ENCODE results near the gene VPS13C. TPM values are rescaled to one million over a fixed set of nuclear protein-coding genes. Genes with fewer than 3 reads are reported as not detected.

VPS13C gene
- total and polyA plus RNA-seq, 8 donors, result 8.8 to 49.6 (median 27.9) TPM

GRCh38 chr15:61880084-61880483 lies 180.2 kb downstream of the VPS13C start:
- ATAC-seq, result peak in 2 of 4 donors; percentile 51 to 66
- H3K9me3 ChIP-seq, result no peaks in the 10 kb centered on the region
- no peak for TF ChIP-seq CTCF (IDR thresholded peaks at IDR 0.05)
- no peak overlapping the region for H3K27ac ChIP-seq
- intact Hi-C loops (cut with DNase I), result no loop called here
- 53 to 58% methylated on average over 5 of the region's 5 CpGs for WGBS, 2 donors
- H3K36me3 ChIP-seq, result peaks cover 0 to 3% (median 0%) of the 10 kb centered on the region in 3 donors
- peaks cover 0 to 4% (median 0%) of the 10 kb centered on the region in 3 donors for H3K4me1 ChIP-seq
- DNase-seq, result no peak
- no peak overlapping the region for H3K4me3 ChIP-seq
- no peaks in the 10 kb centered on the region for H3K27me3 ChIP-seq
- FAIRE-seq, result no peak

GRCh38 chr15:61879219-61879618 lies 181.0 kb downstream of the VPS13C start:
- WGBS, 2 donors, result 46 to 55% methylated on average over 3 of the region's 3 CpGs
- Histone ChIP-seq H3K4me1 (peaks cover 0 to 4% (median 0%) of the 10 kb centered on the region in 3 donors), H3K9me3 (no peaks in the 10 kb centered on the region), H3K27me3 (no peaks in the 10 kb centered on the region), H3K27ac (no peak overlapping the region), H3K36me3 (peaks cover 0 to 3% (median 0%) of the 10 kb centered on the region in 3 donors), H3K4me3 (no peak overlapping the region)
- DNase-seq (no peak), ATAC-seq (peak in 2 of 4 donors; percentile 44 to 69), FAIRE-seq (no peak)
- no peak for TF ChIP-seq CTCF (IDR thresholded peaks at IDR 0.05)
- intact Hi-C loops (cut with DNase I), result no loop called here

- intact Hi-C loops (cut with DNase I), result no loop called here
- 94 to 99% methylated on average over 1 of the region's 1 CpG for WGBS, 2 donors
- DNase-seq (no peak), FAIRE-seq (peak; percentile 88), ATAC-seq (peak; percentile 50 to 78 (median 73))
- no peaks in the 10 kb centered on the region for H3K9me3 ChIP-seq
- H3K4me1 ChIP-seq, result no peaks in the 10 kb centered on the region
- TF ChIP-seq CTCF (IDR thresholded peaks at IDR 0.05), result peak in 2 of 4 donors; percentile 30 to 34
- peaks cover 0 to 15% (median 0%) of the 10 kb centered on the region in 3 donors for H3K36me3 ChIP-seq
- H3K4me3 ChIP-seq, result no peak overlapping the region
- no peaks in the 10 kb centered on the region for H3K27me3 ChIP-seq
- H3K27ac ChIP-seq, result no peak overlapping the region
Observed at GRCh38 chr15:61871926-61872522, 188.2 kb downstream of the VPS13C start.

- WGBS, 2 donors, result 96 to 98% methylated on average over 3 of the region's 3 CpGs
- Histone ChIP-seq H3K27me3 (no peaks in the 10 kb centered on the region), H3K4me3 (no peak overlapping the region), H3K36me3 (peaks cover 0 to 15% (median 0%) of the 10 kb centered on the region in 3 donors), H3K27ac (no peak overlapping the region), H3K9me3 (no peaks in the 10 kb centered on the region), H3K4me1 (no peaks in the 10 kb centered on the region)
- no peak for ATAC-seq
- intact Hi-C loops (cut with DNase I), result no loop called here
- no peak for DNase-seq
- no peak for FAIRE-seq
- no peak for TF ChIP-seq CTCF (IDR thresholded peaks at IDR 0.05)
Observed at GRCh38 chr15:61869656-61870055, 190.6 kb downstream of the VPS13C start.

GRCh38 chr15:61861962-61862361 lies 198.3 kb downstream of the VPS13C start:
- intact Hi-C loops (cut with DNase I), result no loop called here

More at GRCh38 chr15:61861962-61862361, 198.3 kb downstream of the VPS13C start:
- Histone ChIP-seq H3K9me3 (no peaks in the 10 kb centered on the region), H3K27me3 (no peaks in the 10 kb centered on the region), H3K4me1 (no peaks in the 10 kb centered on the region), H3K4me3 (no peak overlapping the region), H3K27ac (no peak overlapping the region), H3K36me3 (peaks cover 0 to 3% (median 0%) of the 10 kb centered on the region in 3 donors)
- TF ChIP-seq CTCF (IDR thresholded peaks at IDR 0.05), result no peak
- WGBS, 2 donors, result 96 to 99% methylated on average over 3 of the region's 3 CpGs
- DNase-seq (no peak), ATAC-seq (no peak), FAIRE-seq (no peak)
